Type B pancreatic cell (in vitro differentiated cells): ENCODE data around the gene ZMYM2. TPM values are rescaled to one million over a fixed set of nuclear protein-coding genes. Genes with fewer than 3 reads are reported as not detected.
"Not testable (repeated sequence)": the region's sequence is repeated elsewhere in the genome, so short reads cannot be mapped to it uniquely, and the experiment has no call there.

Source experiments
- DNase-seq: peaks from one replicate; pipeline ENCODE4 v3.0.0; 2021; ENCODE audit warnings: mixed read lengths; ENCODE audit not compliant: unreplicated experiment; ENCODE audit errors: extremely low spot score
- H3K27ac Mint-ChIP-seq: 2 replicates; pipeline ENCODE4 v1.8.0; 2021; ENCODE audit warnings: mild to moderate bottlenecking, mixed read lengths
- H3K27me3 Mint-ChIP-seq: 2 replicates; pipeline ENCODE4 v1.8.0; 2021; ENCODE audit warnings: mixed read lengths
- H3K36me3 Mint-ChIP-seq: 2 replicates; pipeline ENCODE4 v1.8.0; 2021; ENCODE audit warnings: mixed read lengths
- H3K4me1 Mint-ChIP-seq: one replicate; pipeline ENCODE4 v1.8.0; 2021; ENCODE audit warnings: mixed read lengths; ENCODE audit not compliant: unreplicated experiment
- H3K4me3 Mint-ChIP-seq: 2 replicates; pipeline ENCODE4 v1.8.0; 2021; ENCODE audit warnings: mild to moderate bottlenecking, mixed read lengths
- H3K9me3 Mint-ChIP-seq: 2 replicates; pipeline ENCODE4 v1.8.0; 2021; ENCODE audit warnings: mixed read lengths
- total RNA-seq: library from RNA; stranded (reverse); gene quantifications from 2 replicates; pipeline ENCODE4 v1.2.1, GENCODE V29; 2021; ENCODE audit warnings: low replicate concordance
- TF ChIP-seq, protein P1 (sequence below): fragments of 200-600 bp; sonication (generic); conservative IDR thresholded peaks from 2 replicates; pipeline ENCODE4 v1.5.0; 2021; ENCODE audit warnings: antibody characterized with exemption, mild to moderate bottlenecking

ZMYM2 gene
- total RNA-seq, 1 donor from 2014 or later: 108 TPM

DNA sequence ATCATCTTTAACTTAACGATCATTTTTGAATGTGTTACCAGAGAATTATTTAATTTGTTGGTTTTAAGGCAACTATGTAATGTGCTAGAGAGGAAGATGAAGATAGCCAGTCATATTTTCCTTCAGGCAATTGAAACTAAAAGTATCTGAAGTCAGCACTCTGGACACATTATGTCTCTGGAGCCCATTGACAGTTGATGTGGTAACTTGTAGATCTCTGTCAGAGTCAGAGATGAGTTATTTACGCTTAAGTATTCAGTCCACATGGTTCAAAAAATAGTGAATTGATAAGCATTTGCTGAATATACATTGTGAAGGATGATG is 2.1 kb downstream of the ZMYM2 start:
- no peak for DNase-seq
- Mint-ChIP-seq H3K9me3 (no peaks in the 10 kb centered on the region), H3K4me3 (peak overlapping the region; percentile 97), H3K36me3 (peaks cover 11% of the 10 kb centered on the region), H3K4me1 (peaks cover 11% of the 10 kb centered on the region), H3K27ac (peak overlapping the region; percentile 95), H3K27me3 (no peaks in the 10 kb centered on the region)
- TF ChIP-seq, protein P1, sequence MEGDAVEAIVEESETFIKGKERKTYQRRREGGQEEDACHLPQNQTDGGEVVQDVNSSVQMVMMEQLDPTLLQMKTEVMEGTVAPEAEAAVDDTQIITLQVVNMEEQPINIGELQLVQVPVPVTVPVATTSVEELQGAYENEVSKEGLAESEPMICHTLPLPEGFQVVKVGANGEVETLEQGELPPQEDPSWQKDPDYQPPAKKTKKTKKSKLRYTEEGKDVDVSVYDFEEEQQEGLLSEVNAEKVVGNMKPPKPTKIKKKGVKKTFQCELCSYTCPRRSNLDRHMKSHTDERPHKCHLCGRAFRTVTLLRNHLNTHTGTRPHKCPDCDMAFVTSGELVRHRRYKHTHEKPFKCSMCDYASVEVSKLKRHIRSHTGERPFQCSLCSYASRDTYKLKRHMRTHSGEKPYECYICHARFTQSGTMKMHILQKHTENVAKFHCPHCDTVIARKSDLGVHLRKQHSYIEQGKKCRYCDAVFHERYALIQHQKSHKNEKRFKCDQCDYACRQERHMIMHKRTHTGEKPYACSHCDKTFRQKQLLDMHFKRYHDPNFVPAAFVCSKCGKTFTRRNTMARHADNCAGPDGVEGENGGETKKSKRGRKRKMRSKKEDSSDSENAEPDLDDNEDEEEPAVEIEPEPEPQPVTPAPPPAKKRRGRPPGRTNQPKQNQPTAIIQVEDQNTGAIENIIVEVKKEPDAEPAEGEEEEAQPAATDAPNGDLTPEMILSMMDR: no peak

DNA sequence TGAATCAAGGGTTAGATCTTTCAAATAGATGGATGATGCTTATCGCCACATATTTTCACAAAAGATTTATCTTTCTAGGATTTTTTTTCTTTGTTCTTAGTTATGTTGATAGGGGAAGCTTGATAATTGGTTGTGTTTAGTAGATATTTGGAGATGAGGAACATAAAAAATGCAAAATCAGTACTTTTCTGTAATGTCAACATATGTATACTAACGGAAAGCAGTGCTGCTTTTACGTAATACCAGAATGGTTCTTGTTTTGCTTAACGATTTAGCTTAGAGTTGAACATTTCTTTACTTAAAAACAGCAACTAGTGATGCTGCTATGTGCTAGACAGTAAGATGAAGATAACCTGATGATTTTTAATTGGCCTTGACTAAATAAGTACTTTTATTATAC is 3.0 kb downstream of the ZMYM2 start:
- H3K27ac Mint-ChIP-seq: no peak overlapping the region
- H3K36me3 Mint-ChIP-seq: peaks cover 11% of the 10 kb centered on the region
- no peak for DNase-seq
- H3K27me3 Mint-ChIP-seq: no peaks in the 10 kb centered on the region
- peak overlapping the region; percentile 58 for H3K4me3 Mint-ChIP-seq
- H3K9me3 Mint-ChIP-seq: no peaks in the 10 kb centered on the region
- H3K4me1 Mint-ChIP-seq: peaks cover 11% of the 10 kb centered on the region
- TF ChIP-seq, protein P1: no peak

DNA sequence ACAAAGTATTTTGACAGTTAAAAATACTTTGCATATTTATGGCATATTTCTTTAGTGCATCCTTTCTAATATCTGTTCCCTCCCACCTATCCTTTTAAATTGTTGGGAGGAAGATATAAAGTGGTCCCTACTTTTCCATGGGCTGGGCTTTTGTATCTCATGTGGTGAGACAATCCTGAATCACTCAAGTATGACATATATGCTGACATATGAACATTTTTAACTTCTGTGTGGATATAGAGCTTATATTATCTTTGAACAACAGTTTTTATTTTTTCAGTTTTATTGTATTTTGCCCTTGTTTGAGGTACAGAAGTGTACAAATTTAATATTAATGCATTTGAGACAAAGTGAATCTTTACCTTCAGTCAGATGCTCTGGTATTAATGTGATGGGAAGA is 3.4 kb downstream of the ZMYM2 start:
- TF ChIP-seq, protein P1: no peak
- peaks cover 14% of the 10 kb centered on the region for H3K36me3 Mint-ChIP-seq
- no peak for DNase-seq
- H3K9me3 Mint-ChIP-seq: no peaks in the 10 kb centered on the region
- no peak overlapping the region for H3K4me3 Mint-ChIP-seq
- H3K4me1 Mint-ChIP-seq: peaks cover 11% of the 10 kb centered on the region
- H3K27ac Mint-ChIP-seq: no peak overlapping the region
- H3K27me3 Mint-ChIP-seq: no peaks in the 10 kb centered on the region

DNA sequence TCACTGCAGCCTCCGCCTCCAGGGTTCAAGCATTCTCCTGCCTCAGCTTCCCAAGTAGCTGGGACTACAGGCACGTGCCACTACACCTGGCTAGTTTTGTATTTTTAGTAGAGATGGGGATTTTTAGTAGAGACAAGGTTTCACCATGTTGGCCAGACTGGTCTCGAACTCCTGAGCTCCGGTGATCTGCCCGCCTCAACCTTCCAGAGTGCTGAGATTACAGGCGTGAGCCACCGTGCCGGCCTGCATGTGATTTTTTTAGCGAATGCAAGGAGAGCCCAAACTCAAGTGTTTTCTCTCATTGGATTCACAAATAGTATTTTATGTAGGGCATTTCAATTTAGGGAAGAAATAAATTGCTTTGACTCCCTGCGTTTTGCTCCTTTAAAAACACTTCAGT is 4.4 kb downstream of the ZMYM2 start:
- TF ChIP-seq, protein P1: no peak
- Mint-ChIP-seq H3K27ac (no peak overlapping the region), H3K27me3 (no peaks in the 10 kb centered on the region), H3K4me3 (no peak overlapping the region), H3K36me3 (peaks cover 17% of the 10 kb centered on the region), H3K4me1 (peaks cover 11% of the 10 kb centered on the region), H3K9me3 (no peaks in the 10 kb centered on the region)
- no peak for DNase-seq

DNA sequence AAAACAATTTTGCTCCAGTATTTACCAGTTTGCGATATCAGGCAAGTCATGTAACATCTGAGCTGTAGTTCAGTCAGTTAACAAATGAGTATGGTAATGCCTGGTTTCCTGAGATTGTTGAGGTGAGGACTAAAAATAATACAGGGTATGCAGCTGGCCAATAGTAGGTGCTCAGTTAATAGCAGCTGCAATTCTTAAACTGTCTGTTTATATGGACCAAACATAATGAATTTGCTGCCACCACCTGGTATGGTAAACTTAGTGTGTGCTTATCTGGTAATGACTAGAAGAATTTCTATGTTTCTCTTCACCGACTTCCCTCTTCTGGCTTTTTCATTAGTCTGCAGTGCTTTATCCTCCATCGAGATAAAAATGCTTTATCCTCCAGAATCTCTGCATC is 9.1 kb downstream of the ZMYM2 start:
- DNase-seq: no peak
- Mint-ChIP-seq H3K27me3 (no peaks in the 10 kb centered on the region), H3K4me3 (no peak overlapping the region), H3K36me3 (peaks cover 16% of the 10 kb centered on the region), H3K27ac (no peak overlapping the region), H3K9me3 (no peaks in the 10 kb centered on the region), H3K4me1 (no peaks in the 10 kb centered on the region)
- TF ChIP-seq, protein P1: no peak

DNA sequence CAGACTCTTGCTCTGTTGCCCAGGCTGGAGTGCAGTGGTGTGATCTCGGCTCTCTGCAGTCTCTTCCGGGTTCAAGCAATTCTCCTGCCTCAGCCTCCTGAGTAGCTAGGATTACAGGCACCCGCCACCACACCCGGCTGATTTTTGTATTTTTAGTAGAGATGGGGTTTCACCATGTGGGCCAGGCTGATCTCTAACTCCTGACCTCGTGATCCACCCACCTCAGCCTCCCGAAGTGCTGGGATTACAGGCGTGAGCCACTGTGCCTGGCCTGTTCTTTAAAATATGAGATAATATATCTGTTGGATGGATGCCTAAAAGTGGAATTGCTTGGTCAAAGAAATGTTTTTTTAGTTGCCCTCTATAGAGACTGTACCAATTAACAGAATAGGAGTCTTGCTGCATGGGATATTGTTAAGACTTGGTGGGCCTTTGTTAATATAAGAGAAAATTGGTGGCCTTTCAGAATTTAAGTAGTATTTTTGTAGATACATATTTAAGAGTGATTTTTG is 16.0 kb downstream of the ZMYM2 start:
- Mint-ChIP-seq H3K36me3 (peaks cover 46% of the 10 kb centered on the region), H3K9me3 (peaks cover 16% of the 10 kb centered on the region)
- DNase-seq, H3K4me1 Mint-ChIP-seq, H3K27ac Mint-ChIP-seq, H3K27me3 Mint-ChIP-seq, H3K4me3 Mint-ChIP-seq: not testable (repeated sequence)
